H1 (cell line): ENCODE data around the gene LVRN. TPM values are rescaled to one million over a fixed set of nuclear protein-coding genes. Genes with fewer than 3 reads are reported as not detected.

Experiments
- CTCF ChIA-PET: fragments of 300-600 bp; sonication (Branson Sonifier 250); formaldehyde crosslinking; loops from one replicate; lab custom pipeline; 2021; ENCODE audit not compliant: partially characterized antibody; lab: Charles Lee
- POLR2A ChIA-PET: fragments of 300-600 bp; sonication (Branson Sonifier 250); formaldehyde crosslinking; loops from one replicate; lab custom pipeline; 2021; ENCODE audit warnings: inconsistent platforms; ENCODE audit not compliant: partially characterized antibody; lab: Charles Lee
- DNase-seq, 2 experiments: peaks; one replicate each; pipeline versions ENCODE4 v3.0.0 to v3.0.0-alpha.2; 2010 to 2022; ENCODE audit warnings: low spot score in 2 of 2, low read depth in 1 of 2, mixed read lengths in 1 of 2
- FAIRE-seq: peaks from 2 replicates; lab custom pipeline; 2011; peaks lifted over from hg19 to GRCh38; lab: Jason Lieb, UNC
- H2AFZ ChIP-seq: 2 replicates; pipeline ENCODE4 v1.8.1; 2012; ENCODE audit warnings: low read length, inconsistent platforms
- H2AK5ac ChIP-seq: 2 replicates; pipeline ENCODE4 v1.6.1; 2013; ENCODE audit warnings: low read depth, low read length
- H2BK120ac ChIP-seq: replicated peaks from 2 replicates; pipeline ENCODE3; 2013; ENCODE audit warnings: low read depth, low read length, inconsistent platforms
- H2BK12ac ChIP-seq: 2 replicates; pipeline ENCODE4 v1.6.1; 2013; ENCODE audit warnings: low read depth, low read length
- H2BK15ac ChIP-seq: 2 replicates; pipeline ENCODE4 v1.6.1; 2013; ENCODE audit warnings: low read length
- H2BK20ac ChIP-seq: 2 replicates; pipeline ENCODE4 v1.6.1; 2013; ENCODE audit warnings: low read length
- H2BK5ac ChIP-seq: 2 replicates; pipeline ENCODE4 v1.6.1; 2013; ENCODE audit warnings: low read depth, low read length
- H3K14ac ChIP-seq: 2 replicates; pipeline ENCODE4 v1.6.1; 2013; ENCODE audit warnings: inconsistent platforms; ENCODE audit not compliant: insufficient read length
- H3K18ac ChIP-seq: 2 replicates; pipeline ENCODE4 v1.6.1; 2013; ENCODE audit warnings: low read length; ENCODE audit errors: extremely low read depth
- H3K23ac ChIP-seq: 2 replicates; pipeline ENCODE4 v1.6.1; 2013; ENCODE audit warnings: inconsistent platforms; ENCODE audit not compliant: insufficient read length
- H3K23me2 ChIP-seq: 2 replicates; pipeline ENCODE4 v1.6.1; 2013; ENCODE audit warnings: low read depth, low read length
- H3K27ac ChIP-seq: 2 replicates; pipeline ENCODE4 v1.6.1; 2011; ENCODE audit warnings: low read depth, low read length, inconsistent platforms
- H3K27me3 ChIP-seq, 4 experiments: replicated peaks in 1 of 4; 1 replicate in 1 of 4; 2 replicates in 3 of 4; pipeline versions ENCODE4 v1.6.1 to v1.8.1; 2011 to 2013; ENCODE audit warnings: low read length in 3 of 4, mild to moderate bottlenecking in 3 of 4, inconsistent platforms in 2 of 4, mixed read lengths in 2 of 4, moderate library complexity in 1 of 4; ENCODE audit not compliant: control insufficient read depth in 3 of 4, insufficient read depth in 3 of 4; ENCODE audit errors: extremely low read depth in 1 of 4
- H3K36me3 ChIP-seq, 4 experiments: 2 replicates each; pipeline versions ENCODE4 v1.6.1 to v1.8.1; 2011 to 2013; ENCODE audit warnings: mild to moderate bottlenecking in 4 of 4, low read length in 3 of 4, moderate library complexity in 2 of 4, control low read depth in 1 of 4, inconsistent platforms in 1 of 4; ENCODE audit not compliant: insufficient read depth in 4 of 4, control insufficient read depth in 2 of 4
- H3K4ac ChIP-seq: replicated peaks from 2 replicates; pipeline ENCODE3; 2013; ENCODE audit warnings: low read length, low read depth, mixed read lengths, inconsistent platforms; ENCODE audit not compliant: insufficient read length
- H3K4me1 ChIP-seq, 4 experiments: replicated peaks in 1 of 4; 1 replicate in 1 of 4; 2 replicates in 3 of 4; pipeline versions ENCODE4 v1.6.1 to v1.8.1; 2011 to 2013; ENCODE audit warnings: low read length in 3 of 4, inconsistent platforms in 2 of 4, mixed read lengths in 1 of 4; ENCODE audit not compliant: insufficient read depth in 4 of 4, control insufficient read depth in 3 of 4
- H3K4me2 ChIP-seq, 2 experiments: 2 replicates each; pipeline versions ENCODE4 v1.6.1 to v1.8.1; 2011 to 2013; ENCODE audit warnings: low read depth in 2 of 2, low read length in 2 of 2, control low read depth in 1 of 2, inconsistent platforms in 1 of 2, mild to moderate bottlenecking in 1 of 2; ENCODE audit not compliant: insufficient read depth in 1 of 2
- H3K4me3 ChIP-seq, 4 experiments: fragments of 200-600, 300-600 bp in 1 of 4; sonication (generic), shearing (Covaris generic), sonication (Bioruptor Twin) in 1 of 4; 2 replicates each; pipeline versions ENCODE4 v1.5.1 to v1.8.1; 2011 to 2016; ENCODE audit warnings: low read length in 4 of 4, low read depth in 3 of 4, control low read depth in 2 of 4, inconsistent platforms in 2 of 4, mild to moderate bottlenecking in 2 of 4, mixed read lengths in 1 of 4, moderate library complexity in 1 of 4; ENCODE audit not compliant: insufficient read depth in 2 of 4; ENCODE audit errors: extremely low read depth in 1 of 4
- H3K56ac ChIP-seq: replicated peaks from 2 replicates; pipeline ENCODE3; 2013; ENCODE audit warnings: low read depth, mild to moderate bottlenecking, mixed read lengths, low read length, inconsistent platforms; ENCODE audit not compliant: insufficient read length
- H3K79me1 ChIP-seq: 2 replicates; pipeline ENCODE4 v1.6.1; 2013; ENCODE audit warnings: low read depth, low read length, control low read depth
- H3K79me2 ChIP-seq, 2 experiments: 2 replicates each; pipeline versions ENCODE4 v1.6.1 to v1.8.1; 2012 to 2013; ENCODE audit warnings: low read length in 2 of 2, mild to moderate bottlenecking in 2 of 2, inconsistent platforms in 1 of 2; ENCODE audit not compliant: insufficient read depth in 2 of 2, control insufficient read depth in 1 of 2
- H3K9ac ChIP-seq, 4 experiments: replicated peaks in 1 of 4; 1 replicate in 1 of 4; 2 replicates in 3 of 4; pipeline versions ENCODE4 v1.6.1 to v1.8.1; 2011 to 2013; ENCODE audit warnings: low read depth in 3 of 4, low read length in 3 of 4, control low read depth in 2 of 4, mild to moderate bottlenecking in 2 of 4, moderate library complexity in 2 of 4, inconsistent platforms in 1 of 4; ENCODE audit errors: extremely low read depth in 1 of 4
- H3K9me3 ChIP-seq, 2 experiments: 2 replicates each; pipeline versions ENCODE4 v1.6.1 to v1.8.1; 2012 to 2013; ENCODE audit warnings: mild to moderate bottlenecking in 2 of 2, moderate library complexity in 2 of 2, control low read depth in 1 of 2, inconsistent platforms in 1 of 2, low read depth in 1 of 2, low read length in 1 of 2, mixed read lengths in 1 of 2; ENCODE audit not compliant: insufficient read depth in 2 of 2
- H4K20me1 ChIP-seq, 2 experiments: replicated peaks in 1 of 2; 2 replicates each; pipeline versions ENCODE3 to v1.8.1; 2011 to 2013; ENCODE audit warnings: inconsistent platforms in 2 of 2, low read length in 2 of 2, mild to moderate bottlenecking in 1 of 2; ENCODE audit not compliant: insufficient read depth in 2 of 2, control insufficient read depth in 1 of 2
- H4K5ac ChIP-seq: 2 replicates; pipeline ENCODE4 v1.6.1; 2013; ENCODE audit warnings: low read length, low read depth, mixed read lengths, inconsistent platforms; ENCODE audit not compliant: insufficient read length
- H4K8ac ChIP-seq: 2 replicates; pipeline ENCODE4 v1.8.0; 2013; ENCODE audit warnings: mild to moderate bottlenecking, moderate library complexity, low read length, inconsistent platforms; ENCODE audit not compliant: insufficient read depth; ENCODE audit errors: extremely low read depth
- H4K91ac ChIP-seq: replicated peaks from 2 replicates; pipeline ENCODE3; 2013; ENCODE audit warnings: low read length, mixed read lengths, inconsistent platforms; ENCODE audit not compliant: insufficient read length
- ATF3 ChIP-seq: IDR thresholded peaks from 2 replicates; pipeline ENCODE4 v1.6.1; 2011; ENCODE audit warnings: low read depth, mild to moderate bottlenecking, low read length; ENCODE audit not compliant: insufficient read depth
- CBX8 ChIP-seq: fragments of 300-800, 300-1000 bp; sonication (generic); IDR thresholded peaks from 2 replicates; pipeline ENCODE4 v1.7.1; 2016; ENCODE audit warnings: low read depth, low read length, borderline replicate concordance
- E2F6 ChIP-seq: IDR thresholded peaks from 2 replicates; pipeline ENCODE4 v1.6.1; 2012; ENCODE audit warnings: inconsistent platforms
- EGR1 ChIP-seq: IDR thresholded peaks from 2 replicates; pipeline ENCODE4 v1.6.1; 2011; ENCODE audit warnings: low read depth, low read length, borderline replicate concordance
- EP300 ChIP-seq, 2 experiments: IDR thresholded peaks; 1 replicate in 1 of 2; 2 replicates in 1 of 2; pipeline ENCODE4 v1.6.1; 2011 to 2012; ENCODE audit warnings: low read depth in 2 of 2, low read length in 2 of 2, mild to moderate bottlenecking in 2 of 2, borderline replicate concordance in 1 of 2, inconsistent platforms in 1 of 2, moderate library complexity in 1 of 2
- HDAC6 ChIP-seq: IDR thresholded peaks from one replicate; pipeline ENCODE4 v1.7.1; 2012; ENCODE audit warnings: low read depth, mild to moderate bottlenecking, inconsistent platforms, low read length, moderate library complexity
- SAP30 ChIP-seq: fragments of 300-600 bp; sonication (generic); IDR thresholded peaks from 2 replicates; pipeline ENCODE4 v1.7.1; 2012; ENCODE audit warnings: low read length, moderate library complexity, mild to moderate bottlenecking, inconsistent platforms; ENCODE audit not compliant: insufficient read depth, insufficient replicate concordance
- SIN3A ChIP-seq, 2 experiments: IDR thresholded peaks in 1 of 2; conservative IDR thresholded peaks in 1 of 2; 2 replicates each; pipeline ENCODE4 v1.6.1; 2011 to 2012; ENCODE audit warnings: low read length in 2 of 2, improper control_type of control experiment in 1 of 2, low read depth in 1 of 2, mild to moderate bottlenecking in 1 of 2
- SIX5 ChIP-seq: IDR thresholded peaks from 2 replicates; pipeline ENCODE4 v1.6.1; 2011; ENCODE audit warnings: mild to moderate bottlenecking, low read depth, low read length
- TAF1 ChIP-seq: IDR thresholded peaks from 2 replicates; pipeline ENCODE4 v1.6.1; 2011; ENCODE audit warnings: mild to moderate bottlenecking, low read depth, low read length
- TBP ChIP-seq: IDR thresholded peaks from 2 replicates; pipeline ENCODE4 v1.6.1; 2011; ENCODE audit warnings: low read depth, low read length, improper control_type of control experiment
- YY1 ChIP-seq: IDR thresholded peaks from 2 replicates; pipeline ENCODE4 v1.6.1; 2011; ENCODE audit warnings: low read depth, mild to moderate bottlenecking, low read length
- WGBS, 2 experiments: shearing (Covaris generic) in 1 of 2; methylation state at CpG; one replicate each; pipeline versions ENCODE4 v1.1.6 to v1.1.7; 2013 to 2015; ENCODE audit warnings: low lambda C conversion rate in 2 of 2, mixed read lengths in 2 of 2, inconsistent platforms in 1 of 2, low coverage in 1 of 2, missing lambda C conversion rate in 1 of 2; ENCODE audit not compliant: insufficient replicate concordance in 2 of 2, insufficient coverage in 1 of 2, insufficient read length in 1 of 2; ENCODE audit errors: extremely low coverage in 1 of 2, missing lambda C conversion rate in 1 of 2; 5-methylcytosine and 5-hydroxymethylcytosine counted together
- polyA plus RNA-seq, 7 experiments: library from polyadenylated mRNA; depleted of rRNA in 3 of 7; stranded (reverse) in 5 of 7; unstranded in 2 of 7; fragments of >200 nt in 5 of 7; fragments of 200-250 nt in 2 of 7; gene quantifications; 1 replicate in 5 of 7; 2 replicates in 1 of 7; 4 replicates in 1 of 7; pipeline versions ENCODE4 v1.2.1 to v1.2.3, GENCODE V29; 2011 to 2013; ENCODE audit warnings: missing spikeins in 2 of 7, mixed read lengths in 2 of 7
- total RNA-seq: library from RNA; stranded (reverse); fragmentation: NEBNext Ultra II Directional; extraction: Animal tissue kit (Norgen Biotek cat#: 25700); gene quantifications from 2 replicates; pipeline ENCODE4 v1.2.1, GENCODE V29; 2021

Gene LVRN
- total and polyA plus RNA-seq, 2 of the 8 experiments (the other 6 are each of a cell fraction or from before 2014, with no cell fraction given): 0.08 to 0.09 TPM

GRCh38 chr5:115941051-115941675 is 21.1 kb upstream of the LVRN start:
- DNase-seq (no peak), FAIRE-seq (no peak)
- no peak overlapping the region for H2BK20ac ChIP-seq
- H3K23me2 ChIP-seq: no peaks in the 10 kb centered on the region
- no peak overlapping the region for H3K18ac ChIP-seq
- no peak overlapping the region for H2BK5ac ChIP-seq
- H3K4me1 ChIP-seq: peaks cover 0 to 6% (median 1%) of the 10 kb centered on the region in 4 experiments; a peak in 2 of 7 replicates
- no peak overlapping the region for H3K14ac ChIP-seq
- H4K8ac ChIP-seq: no peak overlapping the region
- H2BK120ac ChIP-seq: no peak overlapping the region
- H4K91ac ChIP-seq: no peak overlapping the region
- H3K9ac ChIP-seq: no peak overlapping the region
- H3K27me3 ChIP-seq: no peaks in the 10 kb centered on the region
- H4K20me1 ChIP-seq: no peaks in the 10 kb centered on the region
- 91% methylated on average over 9 of the region's 9 CpGs; no CpG with 5 or more reads in 1 of the 2 experiments for WGBS, 2 experiments
- no peaks in the 10 kb centered on the region for H3K36me3 ChIP-seq
- no peaks in the 10 kb centered on the region for H3K9me3 ChIP-seq
- no peaks in the 10 kb centered on the region for H3K79me2 ChIP-seq
- H2BK15ac ChIP-seq: no peak overlapping the region
- no peaks in the 10 kb centered on the region for H3K79me1 ChIP-seq
- no peak overlapping the region for H2AFZ ChIP-seq
- H2BK12ac ChIP-seq: no peak overlapping the region
- no peak overlapping the region for H3K56ac ChIP-seq
- CTCF ChIA-PET: interaction anchor here (0.6 to 1.5 kb wide), 2 partner anchors 10 to 230 kb away, joined by 3 read pairs; no protein-coding TSS in a partner anchor
- H3K4ac ChIP-seq: no peak overlapping the region
- no peak overlapping the region for H2AK5ac ChIP-seq
- no peak overlapping the region for H3K4me3 ChIP-seq
- H4K5ac ChIP-seq: no peak overlapping the region
- H3K4me2 ChIP-seq: no peak overlapping the region
- no peak overlapping the region for H3K23ac ChIP-seq
- POLR2A ChIA-PET: no interaction called here
- H3K27ac ChIP-seq: no peak overlapping the region
- TF ChIP-seq SIX5: no peak
- no peak for TF ChIP-seq CBX8
- no peak for TF ChIP-seq TBP
- no peak for TF ChIP-seq YY1
- no peak for TF ChIP-seq SIN3A (conservative IDR thresholded peaks at IDR 0.05 in 1 of 2, IDR thresholded peaks at IDR 0.05 in 1 of 2; ENCODE audit: low read depth in 1 of 2, low read length in 2 of 2)
- TF ChIP-seq EP300 (IDR thresholded peaks at IDR 0.05; ENCODE audit: borderline replicate concordance in 1 of 2, low read depth in 2 of 2, low read length in 2 of 2): no peak
- no peak for TF ChIP-seq ATF3
- TF ChIP-seq E2F6: no peak
- no peak for TF ChIP-seq EGR1
- no peak for TF ChIP-seq HDAC6
- no peak for TF ChIP-seq SAP30
- TF ChIP-seq TAF1: no peak
